Anterior cingulate cortex (tissue), 58 donors: ENCODE measurements around the gene GYG1.

Source experiments
- DNase-seq, 58 donors: peaks; one replicate each; lab custom pipeline; 2025; lab: John Stamatoyannopoulos, UW

The GYG1 gene

GRCh38 chr3:148991219-148992026 lies at the start of gene GYG1:
GYG1 (plus strand) TSS chr3:148991540; CDS start chr3:148991641, 101 bp downstream.
- peak in 56 of 58 donors; percentile 7 to 85 (median 66) for DNase-seq

- peak in 11 of 58 donors; percentile 3 to 84 (median 22) for DNase-seq
These were observed 47.7 kb upstream of the GYG1 start for GRCh38 chr3:148943506-148944205.

- no peak for DNase-seq
These were observed 46.2 kb upstream of the GYG1 start for GRCh38 chr3:148945116-148945515.

- no peak for DNase-seq
These were observed 42.3 kb upstream of the GYG1 start for GRCh38 chr3:148948913-148949657.

- no peak for DNase-seq
These were observed 40.5 kb upstream of the GYG1 start for GRCh38 chr3:148950806-148951205.

GRCh38 chr3:148951599-148952361 lies 39.6 kb upstream of the GYG1 start:
- DNase-seq = no peak

- no peak for DNase-seq
These were observed 38.2 kb upstream of the GYG1 start for GRCh38 chr3:148953094-148953493.

GRCh38 chr3:148954981-148955380 lies 36.4 kb upstream of the GYG1 start:
- DNase-seq = no peak

GRCh38 chr3:148955544-148956346 lies 35.6 kb upstream of the GYG1 start:
- DNase-seq = peak in 9 of 58 donors; percentile 12 to 49 (median 19)

- no peak for DNase-seq
These were observed 33.8 kb upstream of the GYG1 start for GRCh38 chr3:148957586-148957985.

GRCh38 chr3:148958696-148959095 lies 32.6 kb upstream of the GYG1 start:
- DNase-seq = no peak

- DNase-seq = no peak
These were observed 28.8 kb upstream of the GYG1 start for GRCh38 chr3:148962513-148962912.

GRCh38 chr3:148964809-148965208 lies 26.5 kb upstream of the GYG1 start:
- DNase-seq = no peak

GRCh38 chr3:148968321-148968720 lies 23.0 kb upstream of the GYG1 start:
- no peak for DNase-seq

GRCh38 chr3:148970271-148970670 lies 21.1 kb upstream of the GYG1 start:
- DNase-seq = no peak

- peak in 1 of 58 donors; percentile 5 for DNase-seq
These were observed 19.8 kb upstream of the GYG1 start for GRCh38 chr3:148971401-148972163.

- DNase-seq = no peak
These were observed 16.6 kb upstream of the GYG1 start for GRCh38 chr3:148974726-148975125.

- no peak for DNase-seq
These were observed 16.1 kb upstream of the GYG1 start for GRCh38 chr3:148975248-148975647.

GRCh38 chr3:148975696-148976095 lies 15.6 kb upstream of the GYG1 start:
- DNase-seq = no peak
